Measurements from ENCODE around the gene NGFR.
A peak's percentile ranks its signal among the peaks of the same experiment; 100 is the strongest.

NGFR gene

GRCh38 chr17:49469831-49470810, 25.0 kb upstream of the NGFR start:
- DNase-seq (ENCODE audit: low spot score): no peak

- DNase-seq (ENCODE audit: low spot score): no peak
Observed at GRCh38 chr17:49471089-49471683, 23.9 kb upstream of the NGFR start.

- DNase-seq (ENCODE audit: low spot score): no peak
Observed at GRCh38 chr17:49471769-49472168, 23.3 kb upstream of the NGFR start.

- DNase-seq (ENCODE audit: low spot score): no peak
Observed at GRCh38 chr17:49472527-49472926, 22.6 kb upstream of the NGFR start.

- no peak for DNase-seq (ENCODE audit: low spot score)
Observed at GRCh38 chr17:49473900-49474751, 21.0 kb upstream of the NGFR start.

- DNase-seq (ENCODE audit: low spot score): no peak
Observed at GRCh38 chr17:49477709-49478108, 17.4 kb upstream of the NGFR start.

GRCh38 chr17:49480836-49481615, 14.1 kb upstream of the NGFR start:
- DNase-seq (ENCODE audit: low spot score): no peak

- peak; percentile 54 for DNase-seq (ENCODE audit: low spot score)
Observed at GRCh38 chr17:49482144-49482817, 12.8 kb upstream of the NGFR start.

GRCh38 chr17:49483599-49484509, 11.2 kb upstream of the NGFR start:
- no peak for DNase-seq (ENCODE audit: low spot score)

GRCh38 chr17:49484588-49484987, 10.5 kb upstream of the NGFR start:
- DNase-seq (ENCODE audit: low spot score): no peak

- DNase-seq (ENCODE audit: low spot score): no peak
Observed at GRCh38 chr17:49486012-49486641, 9.0 kb upstream of the NGFR start.

- DNase-seq (ENCODE audit: low spot score): no peak
Observed at GRCh38 chr17:49487183-49487582, 7.9 kb upstream of the NGFR start.

GRCh38 chr17:49488612-49489011, 6.5 kb upstream of the NGFR start:
- DNase-seq (ENCODE audit: low spot score): no peak

GRCh38 chr17:49489348-49489747, 5.7 kb upstream of the NGFR start:
- no peak for DNase-seq (ENCODE audit: low spot score)

GRCh38 chr17:49490276-49490675, 4.8 kb upstream of the NGFR start:
- DNase-seq (ENCODE audit: low spot score): no peak

- no peak for DNase-seq (ENCODE audit: low spot score)
Observed at GRCh38 chr17:49491192-49491769, 3.8 kb upstream of the NGFR start.

- no peak for DNase-seq (ENCODE audit: low spot score)
Observed at GRCh38 chr17:49494399-49494985, 601 bp upstream of the NGFR start.

- DNase-seq (ENCODE audit: low spot score): no peak
Observed at GRCh38 chr17:49495842-49496182, 719 bp downstream of the NGFR start.

Data from hepatic stellate cell (primary cell).